HG02938 (cell line): ENCODE measurements around the gene SHOX.
"Not testable (repeated sequence)": the region's sequence is repeated elsewhere in the genome, so short reads cannot be mapped to it uniquely, and the experiment has no call there.

Experiments
- ATAC-seq: cut with Tn5 transposase; IDR thresholded peaks from one replicate; pipeline ENCODE4 v1.9.1; 2021; ENCODE audit warnings: mild to moderate bottlenecking, moderate library complexity; ENCODE audit not compliant: unreplicated experiment

The SHOX gene

DNA sequence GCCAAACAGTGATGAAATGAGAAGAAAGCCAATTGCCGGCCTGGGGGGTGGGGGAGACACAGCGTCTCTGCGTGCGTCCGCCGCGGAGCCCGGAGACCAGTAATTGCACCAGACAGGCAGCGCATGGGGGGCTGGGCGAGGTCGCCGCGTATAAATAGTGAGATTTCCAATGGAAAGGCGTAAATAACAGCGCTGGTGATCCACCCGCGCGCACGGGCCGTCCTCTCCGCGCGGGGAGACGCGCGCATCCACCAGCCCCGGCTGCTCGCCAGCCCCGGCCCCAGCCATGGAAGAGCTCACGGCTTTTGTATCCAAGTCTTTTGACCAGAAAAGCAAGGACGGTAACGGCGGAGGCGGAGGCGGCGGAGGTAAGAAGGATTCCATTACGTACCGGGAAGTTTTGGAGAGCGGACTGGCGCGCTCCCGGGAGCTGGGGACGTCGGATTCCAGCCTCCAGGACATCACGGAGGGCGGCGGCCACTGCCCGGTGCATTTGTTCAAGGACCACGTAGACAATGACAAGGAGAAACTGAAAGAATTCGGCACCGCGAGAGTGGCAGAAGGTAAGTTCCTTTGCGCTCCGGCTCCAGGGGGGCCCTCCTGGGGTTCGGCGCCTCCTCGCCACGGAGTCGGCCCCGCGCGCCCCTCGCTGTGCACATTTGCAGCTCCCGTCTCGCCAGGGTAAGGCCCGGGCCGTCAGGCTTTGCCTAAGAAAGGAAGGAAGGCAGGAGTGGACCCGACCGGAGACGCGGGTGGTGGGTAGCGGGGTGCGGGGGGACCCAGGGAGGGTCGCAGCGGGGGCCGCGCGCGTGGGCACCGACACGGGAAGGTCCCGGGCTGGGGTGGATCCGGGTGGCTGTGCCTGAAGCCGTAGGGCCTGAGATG, at the start of gene SHOX:
SHOX (plus strand) TSS at position 180 of the 885 bp plus-strand sequence; CDS start at position 287, 107 bp downstream.
- no peak for ATAC-seq

DNA sequence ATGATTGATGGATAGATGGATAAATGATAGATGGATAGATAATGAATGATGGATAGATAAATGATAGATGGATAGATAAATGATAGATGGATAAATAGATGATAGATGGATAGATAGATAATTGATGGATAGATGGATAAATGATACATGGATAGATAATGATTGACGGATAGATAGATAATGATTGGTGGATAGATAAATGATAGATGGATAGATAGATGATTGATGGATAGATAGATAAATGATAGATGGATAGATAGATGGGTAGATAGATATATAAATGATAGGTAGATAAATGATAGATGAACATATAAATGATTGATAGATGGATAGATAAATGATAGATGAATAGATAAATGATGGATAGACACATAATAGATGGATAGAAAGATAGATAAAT, 49.5 kb upstream of the SHOX start:
- no peak for ATAC-seq

DNA sequence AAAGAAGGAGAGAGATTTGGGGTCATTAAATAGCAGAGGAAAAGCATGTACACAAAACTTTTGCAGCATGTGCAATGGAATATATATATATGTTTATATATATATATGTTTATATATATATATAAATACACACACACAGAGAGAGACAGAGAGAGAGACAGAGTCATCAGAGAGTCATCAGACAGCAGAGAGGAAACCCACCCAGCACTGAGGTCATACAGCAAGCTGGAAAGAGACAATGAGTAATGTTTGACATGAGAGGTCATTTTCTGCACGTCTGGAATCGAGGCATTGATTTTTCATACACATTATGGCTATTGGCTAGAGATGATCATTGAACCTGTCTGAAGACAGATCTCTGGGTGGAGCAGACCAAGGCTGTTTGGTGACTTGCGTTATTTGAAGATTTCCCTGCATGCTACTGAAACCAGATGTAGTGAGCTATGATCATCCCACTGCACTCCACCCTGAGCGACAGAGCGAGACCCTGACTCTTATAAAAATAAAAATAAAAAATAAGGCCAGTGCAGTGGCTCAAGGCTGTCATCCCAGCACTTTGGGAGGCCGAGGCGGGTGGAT, 48.8 kb upstream of the SHOX start:
- no peak for ATAC-seq

DNA sequence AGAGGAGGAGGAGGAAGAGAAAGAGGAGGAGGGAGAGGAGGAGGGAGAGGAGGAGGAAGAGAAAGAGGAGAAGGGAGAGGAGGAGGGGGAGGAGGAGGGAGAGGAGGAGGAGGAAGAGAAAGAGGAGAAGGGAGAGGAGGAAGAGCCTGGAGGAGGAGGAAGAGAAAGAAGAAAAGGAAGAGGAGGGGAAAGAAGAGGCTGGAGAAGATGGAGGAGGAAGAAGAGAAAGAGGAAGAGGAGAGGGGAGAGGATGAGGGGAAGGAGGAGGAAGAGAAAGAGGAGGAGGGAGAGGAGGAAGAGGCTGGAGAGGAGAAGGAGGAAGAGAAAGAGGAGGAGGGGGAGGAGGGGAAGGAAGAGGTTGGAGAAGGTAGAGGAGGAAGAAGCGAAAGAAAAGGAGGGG, 46.0 kb upstream of the SHOX start:
- ATAC-seq, result no peak

DNA sequence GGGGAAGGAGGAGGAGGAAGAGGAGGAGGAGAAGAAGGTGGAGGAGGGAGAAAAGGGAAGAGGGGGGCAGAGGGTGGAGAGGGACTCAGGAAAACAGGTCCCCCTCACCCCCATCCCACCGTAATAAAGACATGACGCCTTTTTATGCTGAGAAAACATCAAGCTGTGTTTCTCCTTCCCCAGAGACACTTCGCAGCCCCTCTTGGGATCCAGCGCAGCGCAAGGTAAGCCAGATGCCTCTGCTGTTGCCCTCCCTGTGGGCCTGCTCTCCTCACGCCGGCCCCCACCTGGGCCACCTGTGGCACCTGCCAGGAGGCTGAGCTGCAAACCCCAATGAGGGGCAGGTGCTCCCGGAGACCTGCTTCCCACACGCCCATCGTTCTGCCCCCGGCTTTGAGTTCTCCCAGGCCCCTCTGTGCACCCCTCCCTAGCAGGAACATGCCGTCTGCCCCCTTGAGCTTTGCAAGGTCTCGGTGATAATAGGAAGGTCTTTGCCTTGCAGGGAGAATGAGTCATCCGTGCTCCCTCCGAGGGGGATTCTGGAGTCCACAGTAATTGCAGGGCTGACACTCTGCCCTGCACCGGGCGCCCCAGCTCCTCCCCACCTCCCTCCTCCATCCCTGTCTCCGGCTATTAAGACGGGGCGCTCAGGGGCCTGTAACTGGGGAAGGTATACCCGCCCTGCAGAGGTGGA, 45.3 kb upstream of the SHOX start:
- no peak for ATAC-seq

DNA sequence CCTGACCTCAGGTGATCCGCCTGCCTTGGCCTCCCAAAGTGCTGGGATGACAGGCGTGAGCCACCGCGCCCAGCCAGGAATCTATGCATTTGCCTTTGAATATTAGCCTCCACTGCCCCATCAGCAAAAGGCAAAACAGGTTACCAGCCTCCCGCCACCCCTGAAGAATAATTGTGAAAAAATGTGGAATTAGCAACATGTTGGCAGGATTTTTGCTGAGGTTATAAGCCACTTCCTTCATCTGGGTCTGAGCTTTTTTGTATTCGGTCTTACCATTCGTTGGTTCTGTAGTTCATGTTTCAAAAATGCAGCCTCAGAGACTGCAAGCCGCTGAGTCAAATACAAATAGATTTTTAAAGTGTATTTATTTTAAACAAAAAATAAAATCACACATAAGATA, 44.2 kb upstream of the SHOX start:
- ATAC-seq, result no peak

DNA sequence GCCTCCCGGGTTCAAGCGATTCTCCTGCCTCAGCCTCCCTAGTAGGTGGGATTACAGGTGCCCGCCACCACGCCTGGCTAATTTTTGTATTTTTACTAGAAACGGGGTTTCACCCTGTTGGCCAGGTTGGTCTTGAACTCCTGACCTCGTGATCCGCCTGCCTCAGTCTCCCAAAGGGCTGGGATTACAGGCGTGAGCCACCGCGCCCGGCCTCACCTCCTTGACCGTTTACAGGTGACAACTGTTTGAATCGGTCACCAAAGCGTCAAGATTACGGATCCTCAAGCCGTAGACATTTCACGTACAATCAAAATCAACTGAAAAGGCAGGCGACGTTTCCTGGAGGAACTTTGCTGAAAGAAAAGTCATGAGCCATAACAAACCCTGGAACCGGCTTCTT, 41.3 kb upstream of the SHOX start:
- not testable (repeated sequence) for ATAC-seq

DNA sequence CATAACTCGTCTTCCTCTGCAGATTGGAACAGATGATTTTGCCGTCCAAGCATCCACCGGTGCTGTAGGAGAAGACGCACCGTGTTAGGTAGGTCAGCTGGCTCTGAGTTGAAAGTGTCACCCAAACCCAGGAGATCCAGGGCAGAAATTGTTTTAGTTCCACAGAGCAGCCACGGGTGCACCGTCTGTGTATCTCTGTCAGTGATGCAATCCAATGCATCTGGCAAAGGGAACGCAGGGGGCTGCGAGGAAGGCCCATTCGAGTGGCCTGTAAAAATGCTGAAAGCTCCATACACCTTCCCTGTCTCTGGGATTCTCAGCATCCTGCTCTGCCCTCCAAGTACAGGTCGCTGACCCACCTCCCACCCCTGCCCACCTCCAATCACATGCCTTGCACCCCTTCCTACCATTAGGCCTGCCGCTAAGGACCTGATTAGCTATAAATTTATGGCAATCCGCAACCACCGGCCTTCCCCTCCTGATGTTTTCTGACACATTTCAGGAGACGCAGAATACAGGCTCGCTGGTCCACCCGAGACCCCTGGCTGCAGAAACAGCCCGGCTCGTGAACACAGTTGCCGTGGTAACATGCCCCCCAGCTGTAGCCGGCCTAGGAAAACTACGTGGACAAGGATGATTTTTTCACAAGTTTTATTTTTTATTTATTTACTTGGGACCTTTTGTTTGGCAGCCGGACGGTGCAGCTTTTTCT, 39.7 kb upstream of the SHOX start:
- ATAC-seq, result no peak

DNA sequence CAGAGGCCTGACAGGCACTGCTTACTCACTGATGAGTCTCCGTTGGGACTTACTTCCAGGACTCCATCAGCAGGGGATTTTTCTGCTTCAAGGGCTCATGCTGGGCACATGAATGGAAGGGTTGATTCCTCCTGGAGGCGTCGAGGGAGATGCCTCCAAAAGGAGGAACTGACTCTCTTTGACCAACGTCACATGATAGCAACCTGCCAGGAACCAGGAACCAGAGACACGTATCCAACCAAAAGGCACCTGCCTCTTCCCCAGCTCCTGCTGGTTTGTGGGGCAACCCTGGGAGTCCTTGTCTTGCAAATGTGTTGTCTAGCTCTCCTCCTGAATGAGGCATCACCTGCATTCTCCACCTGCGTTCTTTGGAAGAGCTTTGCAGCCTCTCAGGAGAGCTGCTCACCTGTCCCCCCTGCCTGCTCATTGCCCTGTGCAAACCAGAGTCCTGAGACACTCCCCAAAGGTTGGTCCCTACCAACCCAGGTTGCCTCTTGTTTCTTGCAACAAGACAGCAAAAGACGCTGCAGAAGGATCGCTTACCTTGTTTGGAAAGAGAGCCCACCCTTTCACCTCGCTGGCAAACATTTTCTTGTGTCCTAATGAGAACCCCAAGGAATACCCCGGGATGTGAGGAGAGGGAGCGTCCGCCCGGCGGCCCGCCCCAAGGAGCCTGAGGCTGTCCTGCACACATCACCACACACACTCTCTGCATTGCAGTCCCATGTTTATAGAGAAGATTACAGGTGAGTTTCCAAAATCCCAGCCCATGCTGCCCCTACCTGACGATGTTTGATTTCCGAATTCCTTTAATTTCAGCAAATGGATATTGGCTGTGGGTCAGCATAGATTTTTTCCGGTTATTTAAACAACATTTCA, 30.5 kb upstream of the SHOX start:
- ATAC-seq, result no peak

DNA sequence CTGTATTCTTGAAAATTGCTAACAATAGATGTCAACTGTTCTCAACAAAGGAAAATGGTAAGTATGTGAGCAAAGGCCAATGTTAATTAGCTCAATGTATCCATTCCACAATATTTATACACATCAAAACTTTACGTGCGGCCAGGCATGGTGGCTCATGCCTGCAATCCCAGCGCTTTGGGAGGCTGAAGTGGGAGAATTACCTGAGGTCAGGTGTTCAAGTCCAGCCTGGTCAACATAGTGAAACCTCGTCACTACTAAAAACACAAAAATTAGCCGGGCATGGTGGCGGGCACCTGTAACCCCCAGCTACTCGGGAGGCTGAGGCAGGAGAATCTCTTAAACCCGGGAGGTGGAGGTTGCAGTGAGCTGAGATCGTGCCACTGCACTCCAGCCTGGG, 27.6 kb upstream of the SHOX start:
- ATAC-seq, result not testable (repeated sequence)

DNA sequence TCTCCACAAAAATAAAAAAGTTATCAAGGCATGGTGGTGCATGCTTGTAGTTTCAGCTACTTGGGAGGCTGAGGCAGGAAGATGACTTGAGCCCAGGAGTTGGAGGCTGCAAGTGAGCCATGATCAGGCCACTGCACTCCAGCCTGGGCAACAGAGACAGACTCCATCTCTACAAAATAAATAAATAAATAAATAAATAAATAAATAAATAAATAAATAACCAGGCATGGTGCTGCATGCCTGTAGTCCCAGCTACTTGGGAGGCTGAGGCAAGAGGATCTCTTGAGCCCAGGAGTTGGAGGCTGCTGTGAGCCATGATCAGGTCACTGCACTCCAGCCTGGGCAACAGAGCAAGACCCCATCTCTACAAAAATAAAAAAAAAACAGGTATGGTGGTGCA, 26.0 kb upstream of the SHOX start:
- not testable (repeated sequence) for ATAC-seq

DNA sequence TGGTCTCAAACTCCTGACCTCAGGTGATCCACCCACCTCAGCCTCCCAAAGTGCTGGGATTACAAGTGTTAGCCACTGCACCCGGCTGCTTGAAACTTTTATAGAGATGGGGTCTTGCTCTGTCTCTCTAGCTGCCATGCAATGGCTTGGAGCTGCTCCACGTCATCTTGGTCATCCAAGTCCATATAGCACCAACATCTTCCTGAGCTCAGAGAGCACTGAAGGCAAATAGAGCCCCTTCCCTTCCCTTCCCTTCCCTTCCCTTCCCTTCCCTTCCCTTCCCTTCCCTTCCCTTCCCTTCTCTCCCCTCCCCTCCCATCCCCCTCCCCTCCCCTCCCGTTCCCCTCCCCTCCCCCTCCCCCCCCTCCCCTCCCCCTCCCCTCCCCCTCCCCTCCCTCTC, 22.5 kb upstream of the SHOX start:
- not testable (repeated sequence) for ATAC-seq

DNA sequence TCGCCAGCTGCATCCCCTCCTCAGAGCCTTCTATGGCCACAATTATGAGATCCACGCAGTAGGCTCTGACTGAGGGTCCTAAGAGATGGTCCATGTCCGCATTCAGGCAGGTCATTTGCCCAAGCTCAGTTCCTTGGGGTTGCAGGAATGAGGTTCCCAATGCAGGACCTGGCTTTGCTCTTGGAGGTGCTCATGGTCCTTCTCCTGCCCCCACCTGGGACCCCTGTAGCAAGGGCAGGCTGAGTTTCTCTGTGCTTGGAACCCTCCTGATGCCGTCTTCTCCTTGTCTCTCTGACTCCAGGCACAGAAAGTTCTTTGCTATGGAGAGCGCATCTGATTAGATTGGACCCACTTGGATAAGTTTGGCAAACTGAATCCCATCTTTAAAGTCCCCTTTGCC, 16.5 kb upstream of the SHOX start:
- ATAC-seq, result no peak

DNA sequence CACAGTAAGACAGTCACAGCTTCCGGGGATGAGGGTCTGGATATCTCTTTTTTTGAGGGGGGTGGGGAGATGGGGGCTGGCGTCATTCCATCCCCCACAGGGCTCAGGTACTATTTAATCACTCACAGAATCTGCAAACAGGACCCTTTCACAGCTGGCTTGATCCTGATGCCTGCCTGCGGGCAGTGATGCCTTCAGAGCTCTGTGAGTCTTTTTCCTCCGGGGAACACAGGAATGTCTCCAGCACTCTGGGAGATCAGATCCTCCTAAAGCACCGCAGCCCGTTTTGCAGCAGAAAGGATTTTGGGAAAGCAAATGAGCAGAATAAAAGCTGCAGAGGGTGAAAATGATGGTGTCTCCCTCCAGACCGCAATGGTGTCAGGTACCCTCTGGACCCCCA, 13.2 kb upstream of the SHOX start:
- no peak for ATAC-seq

DNA sequence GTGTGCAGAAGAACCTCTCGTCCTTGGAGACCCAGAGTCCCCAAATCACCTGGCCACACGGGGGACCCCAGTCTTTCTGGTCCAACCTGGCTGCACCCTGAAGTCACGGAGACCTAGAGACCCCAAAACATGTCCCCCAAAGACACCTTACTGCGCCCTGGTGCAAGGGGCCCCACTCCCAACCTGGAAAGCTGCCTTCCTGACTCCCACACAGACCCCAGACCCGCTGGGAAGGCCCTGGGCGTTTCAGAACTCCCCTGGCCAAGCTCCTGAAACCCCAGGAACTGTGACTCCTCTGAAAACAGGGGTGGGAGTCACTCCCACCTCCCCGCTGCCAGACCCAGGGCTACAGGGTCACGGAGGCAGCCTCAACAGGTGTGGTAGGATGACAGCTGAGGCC, 12.7 kb upstream of the SHOX start:
- no peak for ATAC-seq

DNA sequence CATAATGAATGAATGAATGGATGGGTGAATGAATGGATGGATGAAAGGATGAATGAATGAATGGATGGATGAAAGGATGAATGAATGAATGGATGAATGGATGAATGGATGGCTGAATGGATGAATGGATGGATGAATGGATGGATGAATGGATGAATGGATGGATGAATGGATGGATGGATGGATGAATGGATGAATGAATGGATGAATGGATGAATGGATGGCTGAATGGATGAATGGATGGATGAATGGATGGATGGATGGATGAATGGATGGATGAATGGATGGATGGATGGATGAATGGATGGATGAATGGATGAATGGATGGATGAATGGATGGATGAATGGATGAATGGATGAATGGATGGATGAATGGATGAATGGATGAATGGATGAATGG, 12.3 kb upstream of the SHOX start:
- ATAC-seq, result not testable (repeated sequence)

DNA sequence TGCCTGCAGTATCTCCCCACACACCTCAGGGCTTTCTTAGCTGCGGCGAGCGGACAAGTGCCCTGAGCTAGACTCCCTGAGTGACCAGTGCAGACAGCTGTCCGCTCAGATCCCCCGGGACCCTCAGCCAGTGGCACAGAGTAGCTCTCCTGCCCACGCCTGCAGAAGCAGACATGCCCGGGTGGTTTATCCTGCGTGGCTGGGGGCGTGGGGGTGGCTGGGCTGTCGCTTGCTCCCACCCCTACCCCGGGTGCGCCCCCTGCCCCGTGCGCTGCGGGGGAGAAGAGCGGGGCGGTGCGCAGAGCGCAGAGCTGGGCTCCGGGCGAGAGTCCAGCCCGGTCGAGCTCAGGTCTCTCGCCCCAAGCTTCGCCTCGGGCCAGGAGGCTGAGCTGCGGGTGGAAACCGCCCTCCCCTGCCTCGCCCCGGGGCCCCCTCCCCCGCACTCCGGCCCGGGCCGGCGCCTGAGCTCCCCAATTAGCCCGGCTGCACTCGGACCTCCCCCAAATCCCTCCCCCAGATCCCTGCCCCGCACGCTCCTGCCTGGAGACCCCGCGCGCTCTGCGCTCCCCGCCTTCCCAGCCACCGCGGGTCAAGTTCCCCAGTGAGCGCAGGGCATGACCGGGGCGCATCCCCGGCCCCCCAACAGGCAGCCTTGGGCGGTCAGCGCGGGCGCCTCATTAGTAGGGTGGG, 11.7 kb upstream of the SHOX start:
- ATAC-seq, result no peak

DNA sequence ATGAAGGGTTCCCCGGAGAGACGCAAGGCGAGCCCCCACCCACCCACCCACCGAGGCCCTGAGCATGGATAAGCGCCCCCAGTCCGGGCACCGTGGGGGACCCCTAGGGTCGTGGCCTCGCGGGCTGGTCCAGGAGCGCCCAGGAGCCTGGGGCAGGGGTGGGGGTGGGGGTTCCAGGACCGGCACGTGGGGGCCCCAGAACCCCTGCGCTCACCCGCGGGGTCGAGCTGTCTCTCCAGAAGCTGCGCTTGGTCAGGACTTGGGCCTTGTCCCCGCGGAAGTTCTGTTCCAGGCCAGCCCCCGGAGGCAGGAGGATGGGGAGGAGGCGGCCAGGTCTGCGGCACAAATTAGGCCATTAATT, 11.2 kb upstream of the SHOX start:
- no peak for ATAC-seq

DNA sequence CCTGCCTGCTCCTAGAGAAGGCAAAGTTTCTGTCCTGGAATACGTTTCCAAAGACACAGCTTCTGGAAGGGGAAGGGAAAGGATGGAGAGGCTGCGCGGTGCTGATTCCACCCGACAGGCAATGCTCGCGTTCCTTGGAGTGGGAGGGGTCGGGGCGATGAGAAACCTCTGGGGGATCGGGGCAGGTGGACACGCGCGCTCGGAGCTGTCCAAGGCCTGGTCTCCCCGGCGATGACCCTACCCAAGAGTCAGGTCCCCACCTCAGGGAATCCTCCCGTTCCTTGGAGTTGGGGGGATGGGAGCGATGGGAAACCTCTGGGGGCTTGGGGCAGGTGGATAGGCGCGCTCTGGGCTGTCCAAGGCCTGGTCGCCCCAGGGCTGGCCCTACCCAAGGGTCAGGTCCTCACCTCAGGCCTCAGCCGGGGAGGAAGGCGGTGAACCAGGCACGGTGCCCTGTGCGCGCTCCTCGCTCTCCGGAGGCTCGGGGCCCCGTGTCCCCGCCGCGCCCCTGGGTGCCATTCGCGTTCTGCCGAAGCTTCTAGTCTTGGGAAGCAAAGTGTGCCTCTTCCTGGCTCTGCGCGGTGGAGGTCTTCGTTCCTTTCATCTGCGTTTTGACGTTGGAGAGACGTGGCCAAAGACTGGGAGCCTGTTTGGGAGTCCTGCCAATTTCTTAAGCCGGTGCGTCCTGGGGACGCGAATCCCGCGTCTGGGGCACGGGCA, 10.6 kb upstream of the SHOX start:
- no peak for ATAC-seq
